ENCODE data around the gene COL23A1.
"Not testable (repeated sequence)": the region's sequence is repeated elsewhere in the genome, so short reads cannot be mapped to it uniquely, and the experiment has no call there.

Gene COL23A1

GRCh38 chr5:178199581-178200434, 390.4 kb downstream of the COL23A1 start:
- no peak overlapping the region for H3K27ac ChIP-seq
- TF ChIP-seq CTCF (conservative IDR thresholded peaks at IDR 0.05), result no peak

GRCh38 chr5:178198706-178199105, 391.5 kb downstream of the COL23A1 start:
- no peak overlapping the region for H3K27ac ChIP-seq
- TF ChIP-seq CTCF (conservative IDR thresholded peaks at IDR 0.05), result no peak

- H3K27ac ChIP-seq, result not testable (repeated sequence)
Observed at GRCh38 chr5:178198151-178198550, 392.0 kb downstream of the COL23A1 start.

- TF ChIP-seq CTCF (conservative IDR thresholded peaks at IDR 0.05), result peak; percentile 74
Observed at GRCh38 chr5:178196986-178197385, 393.2 kb downstream of the COL23A1 start.

GRCh38 chr5:178196281-178196812, 393.8 kb downstream of the COL23A1 start:
- no peak overlapping the region for H3K27ac ChIP-seq
- no peak for TF ChIP-seq CTCF (conservative IDR thresholded peaks at IDR 0.05)

More at GRCh38 chr5:178196986-178197385, 393.2 kb downstream of the COL23A1 start:
- no peak overlapping the region for H3K27ac ChIP-seq

- H3K27ac ChIP-seq, result no peak overlapping the region
- TF ChIP-seq CTCF (conservative IDR thresholded peaks at IDR 0.05), result no peak
Observed at GRCh38 chr5:178194026-178194425, 396.2 kb downstream of the COL23A1 start.

- TF ChIP-seq CTCF (conservative IDR thresholded peaks at IDR 0.05), result no peak
- H3K27ac ChIP-seq, result no peak overlapping the region
Observed at GRCh38 chr5:178193251-178193809, 396.9 kb downstream of the COL23A1 start.

- H3K27ac ChIP-seq, result no peak overlapping the region
- TF ChIP-seq CTCF (conservative IDR thresholded peaks at IDR 0.05), result no peak
Observed at GRCh38 chr5:178192787-178193186, 397.4 kb downstream of the COL23A1 start.

Data from VCaP (cell line).